Astrocyte (in vitro differentiated cells and primary cell): ENCODE results near the gene RANGRF. TPM values are rescaled to one million over a fixed set of nuclear protein-coding genes. Genes with fewer than 3 reads are reported as not detected.

Source experiments
- DNase-seq: peaks from one replicate; pipeline ENCODE4 v3.0.0-alpha.2; 2010; ENCODE audit warnings: low read depth
- FAIRE-seq: peaks from 2 replicates; lab custom pipeline; 2011; peaks lifted over from hg19 to GRCh38; lab: Jason Lieb, UNC
- H2AFZ ChIP-seq: 2 replicates; pipeline ENCODE4 v1.6.0; 2012; ENCODE audit warnings: low read depth, low read length, inconsistent platforms
- H3K27ac ChIP-seq: 2 replicates; pipeline ENCODE4 v1.5.1; 2011; ENCODE audit warnings: low read depth, low read length, inconsistent platforms
- H3K27me3 ChIP-seq: 2 replicates; pipeline ENCODE4 v1.6.0; 2011; ENCODE audit warnings: low read length, inconsistent platforms; ENCODE audit not compliant: insufficient read depth
- H3K36me3 ChIP-seq: 2 replicates; pipeline ENCODE4 v1.5.1; 2011; ENCODE audit warnings: low read length, inconsistent platforms; ENCODE audit not compliant: insufficient read depth
- H3K4me1 ChIP-seq: 2 replicates; pipeline ENCODE4 v1.5.1; 2011; ENCODE audit warnings: low read length, inconsistent platforms; ENCODE audit not compliant: insufficient read depth
- H3K4me2 ChIP-seq: 2 replicates; pipeline ENCODE4 v1.6.0; 2012; ENCODE audit warnings: low read length, inconsistent platforms
- H3K4me3 ChIP-seq: 2 replicates; pipeline ENCODE4 v1.5.1; 2011; ENCODE audit warnings: low read depth, mild to moderate bottlenecking, low read length, inconsistent platforms; ENCODE audit not compliant: insufficient read depth
- H3K79me2 ChIP-seq: 2 replicates; pipeline ENCODE4 v1.6.0; 2012; ENCODE audit warnings: mild to moderate bottlenecking, low read length, inconsistent platforms; ENCODE audit not compliant: insufficient read depth
- H3K9ac ChIP-seq: 2 replicates; pipeline ENCODE4 v1.6.0; 2012; ENCODE audit warnings: mild to moderate bottlenecking, low read length, inconsistent platforms
- H3K9me3 ChIP-seq: 2 replicates; pipeline ENCODE4 v1.5.1; 2012; ENCODE audit warnings: low read depth, mild to moderate bottlenecking, low read length, inconsistent platforms; ENCODE audit not compliant: insufficient read depth
- H4K20me1 ChIP-seq: 2 replicates; pipeline ENCODE4 v1.6.0; 2012; ENCODE audit warnings: low read length, inconsistent platforms; ENCODE audit not compliant: insufficient read depth
- H3K27ac Mint-ChIP-seq: one replicate; pipeline ENCODE4 v1.8.0; 2021; ENCODE audit warnings: mild to moderate bottlenecking, mixed read lengths; ENCODE audit not compliant: unreplicated experiment
- H3K27me3 Mint-ChIP-seq: one replicate; pipeline ENCODE4 v1.8.0; 2021; ENCODE audit warnings: low read depth, mixed read lengths; ENCODE audit not compliant: unreplicated experiment
- H3K36me3 Mint-ChIP-seq: one replicate; pipeline ENCODE4 v1.8.0; 2021; ENCODE audit warnings: low read depth, mixed read lengths; ENCODE audit not compliant: unreplicated experiment
- H3K4me1 Mint-ChIP-seq: one replicate; pipeline ENCODE4 v1.8.0; 2021; ENCODE audit warnings: low read depth, mixed read lengths; ENCODE audit not compliant: unreplicated experiment
- H3K4me3 Mint-ChIP-seq: one replicate; pipeline ENCODE4 v1.8.0; 2021; ENCODE audit warnings: mild to moderate bottlenecking, moderate library complexity, mixed read lengths; ENCODE audit not compliant: unreplicated experiment
- H3K9me3 Mint-ChIP-seq: one replicate; pipeline ENCODE4 v1.8.0; 2021; ENCODE audit warnings: mild to moderate bottlenecking, mixed read lengths; ENCODE audit not compliant: unreplicated experiment
- EZH2 ChIP-seq: IDR thresholded peaks from 2 replicates; pipeline ENCODE4 v1.6.1; 2012; ENCODE audit warnings: mild to moderate bottlenecking, low read length, inconsistent platforms; ENCODE audit not compliant: insufficient read depth
- total RNA-seq: library from RNA; stranded (reverse); gene quantifications from 2 replicates; pipeline ENCODE4 v1.2.1, GENCODE V29; 2021
- TF ChIP-seq, protein P1 (sequence below): IDR thresholded peaks from 2 replicates; pipeline ENCODE4 v1.5.1; 2011; ENCODE audit warnings: low read depth, mild to moderate bottlenecking, inconsistent platforms, low read length, moderate library complexity; ENCODE audit not compliant: insufficient read depth

RANGRF gene
- total RNA-seq, 1 donor from 2014 or later, result 16.1 TPM

DNA sequence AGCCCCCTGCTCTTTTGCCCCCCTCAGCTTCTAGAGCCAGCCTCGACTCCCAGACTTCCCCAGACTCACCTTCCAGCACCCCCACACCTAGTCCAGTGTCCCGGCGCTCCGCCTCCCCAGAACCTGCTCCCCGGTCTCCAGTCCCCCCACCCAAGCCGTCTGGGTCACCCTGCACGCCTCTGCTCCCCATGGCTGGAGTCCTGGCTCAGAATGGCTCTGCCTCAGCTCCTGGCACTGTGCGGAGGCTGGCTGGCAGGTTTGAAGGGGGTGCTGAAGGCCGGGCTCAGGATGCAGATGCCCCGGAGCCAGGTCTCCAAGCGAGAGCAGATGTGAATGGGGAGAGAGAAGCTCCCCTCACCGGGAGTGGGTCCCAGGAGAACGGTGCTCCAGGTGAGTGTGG lies 23.8 kb downstream of the RANGRF start:
- no peak overlapping the region for H3K4me2 ChIP-seq
- Mint-ChIP-seq H3K27ac (no peak overlapping the region), H3K9me3 (no peaks in the 10 kb centered on the region), H3K36me3 (no peaks in the 10 kb centered on the region), H3K4me3 (no peak overlapping the region), H3K27me3 (peaks cover 49% of the 10 kb centered on the region), H3K4me1 (peaks cover 11% of the 10 kb centered on the region)
- H3K27me3 ChIP-seq, result peaks cover 34% of the 10 kb centered on the region
- H2AFZ ChIP-seq, result no peak overlapping the region
- no peak for FAIRE-seq
- no peak overlapping the region for H3K4me3 ChIP-seq
- H4K20me1 ChIP-seq, result no peaks in the 10 kb centered on the region
- no peak for DNase-seq
- H3K79me2 ChIP-seq, result no peaks in the 10 kb centered on the region
- TF ChIP-seq EZH2, result no peak
- TF ChIP-seq, protein P1, sequence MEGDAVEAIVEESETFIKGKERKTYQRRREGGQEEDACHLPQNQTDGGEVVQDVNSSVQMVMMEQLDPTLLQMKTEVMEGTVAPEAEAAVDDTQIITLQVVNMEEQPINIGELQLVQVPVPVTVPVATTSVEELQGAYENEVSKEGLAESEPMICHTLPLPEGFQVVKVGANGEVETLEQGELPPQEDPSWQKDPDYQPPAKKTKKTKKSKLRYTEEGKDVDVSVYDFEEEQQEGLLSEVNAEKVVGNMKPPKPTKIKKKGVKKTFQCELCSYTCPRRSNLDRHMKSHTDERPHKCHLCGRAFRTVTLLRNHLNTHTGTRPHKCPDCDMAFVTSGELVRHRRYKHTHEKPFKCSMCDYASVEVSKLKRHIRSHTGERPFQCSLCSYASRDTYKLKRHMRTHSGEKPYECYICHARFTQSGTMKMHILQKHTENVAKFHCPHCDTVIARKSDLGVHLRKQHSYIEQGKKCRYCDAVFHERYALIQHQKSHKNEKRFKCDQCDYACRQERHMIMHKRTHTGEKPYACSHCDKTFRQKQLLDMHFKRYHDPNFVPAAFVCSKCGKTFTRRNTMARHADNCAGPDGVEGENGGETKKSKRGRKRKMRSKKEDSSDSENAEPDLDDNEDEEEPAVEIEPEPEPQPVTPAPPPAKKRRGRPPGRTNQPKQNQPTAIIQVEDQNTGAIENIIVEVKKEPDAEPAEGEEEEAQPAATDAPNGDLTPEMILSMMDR, result no peak
- no peak overlapping the region for H3K9ac ChIP-seq
- H3K4me1 ChIP-seq, result no peaks in the 10 kb centered on the region
- no peaks in the 10 kb centered on the region for H3K9me3 ChIP-seq
- H3K36me3 ChIP-seq, result no peaks in the 10 kb centered on the region
- H3K27ac ChIP-seq, result no peak overlapping the region

DNA sequence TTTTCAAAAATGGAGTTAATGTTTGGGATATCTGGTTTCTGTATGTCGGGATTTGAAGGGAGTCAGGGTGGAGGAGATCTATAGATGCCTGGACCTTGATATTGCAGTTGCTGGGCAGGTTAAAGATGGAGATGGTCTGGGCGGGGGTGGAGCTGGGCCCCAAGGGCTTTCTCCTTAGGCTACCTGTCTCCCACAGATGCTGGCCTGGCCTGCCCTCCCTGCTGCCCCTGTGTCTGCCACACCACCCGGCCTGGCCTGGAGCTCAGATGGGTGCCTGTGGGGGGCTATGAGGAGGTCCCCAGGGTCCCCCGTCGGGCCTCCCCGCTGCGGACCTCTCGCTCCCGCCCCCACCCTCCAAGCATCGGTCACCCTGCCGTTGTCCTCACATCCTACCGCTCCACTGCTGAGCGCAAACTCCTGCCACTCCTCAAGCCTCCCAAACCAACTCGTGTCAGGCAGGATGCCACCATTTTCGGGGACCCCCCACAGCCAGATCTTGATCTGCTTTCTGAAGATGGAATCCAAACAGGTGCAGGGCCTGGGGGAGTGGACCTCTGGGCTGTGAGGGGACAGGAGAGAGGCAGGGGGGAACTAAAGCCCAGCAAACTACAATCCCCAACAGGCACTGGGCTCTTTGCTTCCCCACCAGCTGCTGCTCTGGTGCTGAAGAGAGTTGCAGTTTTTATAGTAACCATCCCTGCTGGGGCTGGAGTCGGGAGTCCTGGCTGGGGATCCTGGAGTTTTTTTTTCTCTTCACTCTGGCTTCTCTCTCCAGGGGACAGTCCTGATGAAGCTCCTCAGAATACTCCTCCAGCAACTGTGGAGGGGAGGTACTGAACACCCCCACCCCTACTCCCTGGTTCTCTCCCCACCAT lies 24.5 kb downstream of the RANGRF start:
- Histone ChIP-seq H3K9me3 (no peaks in the 10 kb centered on the region), H3K27ac (no peak overlapping the region), H3K4me2 (no peak overlapping the region), H3K36me3 (no peaks in the 10 kb centered on the region), H3K79me2 (no peaks in the 10 kb centered on the region), H2AFZ (no peak overlapping the region), H3K4me1 (no peaks in the 10 kb centered on the region), H3K4me3 (no peak overlapping the region), H4K20me1 (no peaks in the 10 kb centered on the region), H3K9ac (no peak overlapping the region), H3K27me3 (peaks cover 37% of the 10 kb centered on the region)
- peaks cover 51% of the 10 kb centered on the region for H3K27me3 Mint-ChIP-seq
- H3K36me3 Mint-ChIP-seq, result no peaks in the 10 kb centered on the region
- H3K4me3 Mint-ChIP-seq, result no peak overlapping the region
- H3K4me1 Mint-ChIP-seq, result peaks cover 11% of the 10 kb centered on the region
- no peaks in the 10 kb centered on the region for H3K9me3 Mint-ChIP-seq
- FAIRE-seq (no peak), DNase-seq (no peak)
- H3K27ac Mint-ChIP-seq, result no peak overlapping the region
- TF ChIP-seq EZH2, result no peak
- TF ChIP-seq, protein P1, result no peak
